HG02798 (cell line): Measurements from ENCODE around the gene ISG15.
"Not testable (repeated sequence)": the region's sequence is repeated elsewhere in the genome, so short reads cannot be mapped to it uniquely, and the experiment has no call there.

Experiments
- ATAC-seq: cut with Tn5 transposase; IDR thresholded peaks from one replicate; pipeline ENCODE4 v1.9.1; 2021; ENCODE audit warnings: mild to moderate bottlenecking; ENCODE audit not compliant: unreplicated experiment, poor library complexity

The ISG15 gene

DNA sequence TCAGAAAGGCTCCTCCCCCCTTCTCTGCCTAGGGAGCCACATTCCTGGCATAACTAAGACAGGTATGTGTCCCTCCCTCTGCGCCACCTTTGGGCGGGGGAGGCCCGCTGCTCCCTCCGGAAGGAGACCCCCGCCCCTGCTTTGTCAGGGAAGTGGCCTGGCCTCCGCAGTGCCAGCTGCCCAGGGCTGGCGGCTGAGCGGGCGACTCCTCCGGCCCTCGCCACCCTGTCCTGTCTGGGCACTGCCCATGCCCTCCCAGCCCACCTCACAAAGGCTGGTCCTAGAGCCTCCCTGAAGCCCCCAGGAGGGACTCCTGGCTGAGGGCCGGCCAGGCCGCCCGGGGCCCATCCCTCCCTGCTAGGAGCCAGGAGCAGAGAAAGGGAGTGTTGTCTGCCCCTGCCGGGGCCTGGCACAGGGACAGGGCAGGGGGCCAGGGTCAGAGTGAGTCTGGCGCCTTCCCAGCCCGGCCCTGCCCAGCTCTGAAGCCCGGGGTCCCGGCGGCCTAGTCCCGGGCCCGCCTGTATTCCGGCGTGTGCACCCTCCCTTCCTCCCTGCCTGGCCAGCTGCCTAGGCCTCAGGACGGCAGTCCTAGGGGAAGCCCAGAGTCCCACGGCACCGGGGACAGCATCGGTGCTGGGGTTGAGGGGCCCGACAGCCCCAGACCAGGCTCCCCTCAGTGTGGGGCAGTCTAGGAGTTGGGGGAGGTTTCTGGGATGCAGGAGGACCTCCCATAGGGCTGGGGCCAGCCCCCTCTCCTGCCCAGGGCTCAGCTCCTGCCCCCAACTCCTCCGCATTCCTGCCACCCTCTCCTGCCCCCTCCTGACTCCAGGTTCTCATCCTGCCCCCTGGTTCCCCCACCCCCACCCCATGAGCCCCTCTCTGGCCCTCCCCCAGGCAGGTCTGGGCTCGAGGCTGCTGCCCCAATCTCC lies 11.7 kb downstream of the ISG15 start:
- ATAC-seq = no peak

DNA sequence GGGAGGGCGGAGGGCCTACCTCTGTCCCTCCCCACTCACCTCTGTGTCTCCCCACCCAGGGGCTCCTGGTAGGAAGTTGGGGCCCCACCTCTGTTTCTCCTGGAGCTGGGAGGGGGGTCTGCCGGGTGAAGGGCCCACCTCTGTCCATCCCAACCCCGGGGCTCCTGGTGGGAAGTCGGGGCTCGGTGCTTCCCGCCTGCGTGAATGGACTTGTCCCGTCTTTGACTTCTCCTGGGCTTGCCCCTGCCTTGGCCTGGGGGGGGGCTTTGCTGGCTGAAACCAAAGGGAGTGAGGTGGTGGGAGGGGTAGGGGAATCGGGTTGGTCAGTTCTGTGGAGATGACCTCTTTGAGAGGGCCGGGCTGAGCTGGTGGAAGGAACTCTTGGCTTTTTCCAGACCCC lies 12.4 kb downstream of the ISG15 start:
- ATAC-seq = no peak

DNA sequence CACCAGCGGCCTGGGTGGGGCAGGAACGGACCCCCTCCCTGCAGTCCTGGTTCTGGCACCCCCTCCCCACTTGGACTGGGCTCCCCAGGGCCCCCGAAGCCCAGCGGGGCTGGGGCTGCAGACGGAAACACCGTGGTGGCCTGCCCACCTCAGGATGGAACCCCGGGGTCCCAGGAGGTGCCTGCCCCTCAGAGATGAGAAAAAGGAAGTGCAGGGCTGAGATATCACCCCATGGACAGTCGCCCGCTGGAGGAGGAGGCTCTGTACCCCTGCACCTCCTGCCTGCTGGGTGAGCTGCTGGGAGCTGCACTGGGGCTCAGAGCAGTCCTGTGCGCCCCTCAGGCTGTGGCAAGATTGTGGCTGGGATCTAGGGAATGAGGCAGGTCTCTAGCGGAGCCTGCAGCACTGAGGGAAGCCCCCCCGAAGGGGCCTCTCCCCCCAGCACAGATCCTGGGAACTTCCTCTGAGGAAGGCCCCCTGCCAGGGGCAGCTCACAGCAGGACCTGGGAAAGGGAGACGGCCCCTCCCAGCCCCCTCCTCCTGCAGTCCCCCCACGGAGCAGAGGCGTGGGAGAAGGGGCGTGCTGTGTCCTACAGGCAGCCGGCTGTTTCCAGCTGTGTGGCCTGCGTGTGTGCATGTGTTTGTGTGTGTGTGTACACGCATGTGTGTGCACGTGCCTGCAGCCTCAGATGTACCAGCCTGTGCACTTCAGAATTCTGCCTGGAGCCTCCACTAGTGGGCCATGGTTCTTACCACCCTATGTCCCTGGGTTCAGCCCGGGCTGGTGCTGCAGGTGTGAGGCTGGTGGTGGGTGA lies 13.5 kb downstream of the ISG15 start:
- ATAC-seq = no peak

DNA sequence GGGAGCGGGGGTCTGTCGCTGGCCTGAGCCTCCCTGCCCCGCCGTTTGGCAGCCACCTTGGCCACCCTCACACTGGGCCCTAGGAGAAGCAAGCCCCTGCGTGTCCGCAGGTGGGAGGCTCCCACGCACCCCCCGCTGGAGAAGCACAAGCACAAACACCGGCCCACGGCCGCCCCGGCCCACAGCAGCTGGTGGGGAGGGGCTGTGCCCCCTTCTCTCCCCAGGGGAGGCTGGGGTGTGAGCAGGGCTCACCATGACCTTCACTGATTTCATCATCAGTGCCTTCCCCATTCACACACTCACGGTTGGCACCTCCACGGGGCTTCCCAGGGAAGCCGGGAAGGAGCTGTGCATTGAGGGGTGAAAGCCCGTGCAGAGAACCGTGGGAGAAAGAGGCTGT lies 14.5 kb downstream of the ISG15 start:
- no peak for ATAC-seq

DNA sequence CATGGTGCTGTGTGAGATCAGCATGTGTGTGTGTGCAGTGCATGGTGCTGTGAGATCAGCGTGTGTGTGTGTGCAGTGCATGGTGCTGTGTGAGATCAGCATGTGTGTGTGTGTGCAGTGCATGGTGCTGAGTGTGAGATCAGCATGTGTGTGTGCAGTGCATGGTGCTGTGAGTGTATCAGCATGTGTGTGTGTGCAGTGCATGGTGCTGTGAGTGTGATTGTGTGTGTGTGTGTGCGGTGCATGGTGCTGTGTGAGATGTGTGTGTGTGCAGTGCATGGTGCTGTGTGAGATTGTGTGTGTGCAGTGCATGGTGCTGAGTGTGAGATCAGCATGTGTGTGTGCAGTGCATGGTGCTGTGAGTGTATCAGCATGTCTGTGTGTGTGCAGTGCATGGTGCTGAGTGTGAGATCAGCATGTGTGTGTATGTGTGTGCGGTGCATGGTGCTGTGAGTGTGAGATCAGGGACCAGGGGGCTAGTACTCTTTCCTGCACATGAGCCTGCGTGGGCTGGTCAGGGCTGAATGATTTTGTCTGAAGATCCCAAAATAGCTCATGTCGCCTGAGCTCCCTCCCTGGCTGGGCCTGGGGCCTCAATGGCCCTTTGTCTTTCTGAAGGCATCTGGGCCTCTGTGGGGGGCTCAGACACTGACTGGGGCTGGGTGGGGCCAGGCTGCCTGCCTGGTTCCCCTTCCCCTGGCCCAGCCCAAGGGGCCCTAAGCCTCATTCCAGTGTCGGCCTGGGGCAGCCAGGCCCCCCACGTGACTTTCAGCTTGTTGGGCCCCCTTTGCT lies 17.8 kb downstream of the ISG15 start:
- ATAC-seq = not testable (repeated sequence)

DNA sequence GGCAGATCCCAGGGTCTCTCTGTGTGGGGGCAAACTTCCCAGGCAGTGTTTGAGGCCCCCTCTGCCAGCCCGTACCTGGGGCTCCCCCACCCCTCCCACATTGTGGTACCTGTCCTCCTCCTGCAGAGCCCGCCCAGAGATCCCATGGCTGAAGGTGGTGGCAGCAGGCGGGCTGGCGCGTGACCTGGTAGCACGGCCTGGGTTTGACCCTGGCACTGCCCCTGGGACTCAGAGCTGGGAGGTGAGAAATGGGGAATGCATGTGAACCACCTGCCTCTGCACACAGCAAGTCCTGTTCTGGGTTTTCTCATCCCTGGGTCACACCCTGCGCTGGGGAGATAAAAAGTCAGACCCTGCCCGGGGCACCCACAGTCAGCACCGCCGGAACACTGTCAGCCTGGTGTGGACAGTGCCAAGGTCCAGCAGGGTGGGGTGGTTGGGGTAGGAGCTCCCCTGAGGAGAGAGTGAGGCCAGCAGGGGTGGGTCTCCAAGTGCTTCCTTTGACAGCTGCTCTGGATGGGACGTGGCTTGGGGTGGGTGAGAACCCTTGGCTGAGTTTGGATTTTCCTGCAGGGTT lies 18.4 kb downstream of the ISG15 start:
- ATAC-seq = no peak

DNA sequence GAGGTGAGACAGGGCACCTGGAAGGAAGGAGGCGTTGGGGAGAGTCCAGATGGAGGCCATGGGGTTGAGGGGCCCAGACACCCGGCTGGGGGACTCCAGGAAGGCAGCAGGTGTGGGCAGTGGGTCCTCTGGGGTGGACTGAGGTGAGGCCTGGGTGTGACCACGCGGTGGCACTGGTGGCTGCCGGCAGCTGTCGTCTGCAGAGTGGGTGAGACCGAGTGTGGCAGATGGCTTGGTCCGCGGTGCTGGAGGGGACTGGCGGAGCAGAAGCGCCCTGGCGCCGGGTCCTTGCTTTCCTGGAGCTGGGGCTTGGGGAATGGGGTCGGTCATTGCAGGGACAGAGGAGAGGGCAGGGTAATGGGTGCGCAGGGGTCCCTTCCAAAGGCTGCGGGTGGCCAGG lies 19.1 kb downstream of the ISG15 start:
- ATAC-seq = no peak

DNA sequence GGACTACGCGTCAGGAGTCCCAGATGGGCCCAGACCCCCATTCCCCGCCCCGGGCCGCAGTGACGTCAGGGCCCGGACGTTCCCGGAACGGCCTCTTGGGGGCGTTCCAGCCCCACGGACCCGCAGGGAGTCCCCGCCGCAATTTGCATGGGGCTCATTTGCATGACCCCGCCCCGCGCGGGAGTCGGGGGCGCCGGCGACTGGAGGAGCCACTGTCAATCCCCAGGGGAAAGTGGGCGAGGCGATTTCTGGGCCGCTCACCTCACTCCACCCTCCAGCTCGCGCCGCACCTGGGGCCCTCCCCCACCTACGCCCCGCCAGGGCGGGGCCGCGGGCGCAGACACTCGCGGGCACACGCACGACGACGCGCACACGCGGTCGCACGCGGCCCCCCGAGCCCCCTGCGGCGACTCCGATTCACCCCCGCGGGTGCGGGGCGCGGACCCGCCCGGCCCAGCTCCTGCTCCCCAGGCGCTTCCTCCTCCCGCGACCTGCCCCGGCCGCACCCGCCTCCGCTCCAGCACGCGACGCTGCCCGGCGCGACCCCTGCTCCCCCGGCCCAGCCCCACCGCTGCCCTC lies 19.8 kb downstream of the ISG15 start:
- ATAC-seq = peak; percentile 91

DNA sequence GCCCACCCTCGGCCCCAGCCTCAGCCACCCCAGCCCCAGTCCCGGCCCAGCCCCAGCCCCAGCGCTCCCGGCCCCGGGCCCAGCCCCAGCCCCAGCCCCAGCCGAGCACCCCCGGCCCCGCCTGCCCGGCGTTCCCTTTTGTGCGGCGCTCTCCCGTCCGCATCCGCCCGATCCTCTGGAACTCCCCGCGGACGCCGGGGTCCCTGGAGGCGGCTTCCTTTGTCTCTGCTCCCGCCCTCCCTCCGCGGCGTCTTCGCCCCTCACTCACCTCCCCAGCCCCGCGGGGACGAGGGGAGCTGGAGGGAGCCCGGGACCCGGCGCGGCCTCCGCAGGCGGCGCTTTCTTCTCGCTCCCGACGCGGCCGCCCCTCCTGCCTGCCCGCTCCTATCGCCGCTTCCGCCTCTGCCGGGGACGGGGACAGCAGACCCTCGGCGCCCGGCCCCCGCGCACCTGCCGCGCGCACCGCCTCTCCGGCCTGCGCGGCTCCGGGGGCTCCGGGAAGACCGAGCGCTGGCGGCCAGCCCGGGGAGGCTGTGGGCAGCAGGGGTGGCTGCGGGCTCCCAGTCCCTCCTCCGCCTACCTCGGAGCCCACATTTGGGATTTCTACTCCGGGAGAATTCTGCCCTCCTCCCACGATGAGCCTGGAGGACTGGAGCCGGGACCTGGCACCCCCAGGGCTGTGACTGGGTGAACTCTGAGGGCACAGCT lies 20.6 kb downstream of the ISG15 start:
- no peak for ATAC-seq

DNA sequence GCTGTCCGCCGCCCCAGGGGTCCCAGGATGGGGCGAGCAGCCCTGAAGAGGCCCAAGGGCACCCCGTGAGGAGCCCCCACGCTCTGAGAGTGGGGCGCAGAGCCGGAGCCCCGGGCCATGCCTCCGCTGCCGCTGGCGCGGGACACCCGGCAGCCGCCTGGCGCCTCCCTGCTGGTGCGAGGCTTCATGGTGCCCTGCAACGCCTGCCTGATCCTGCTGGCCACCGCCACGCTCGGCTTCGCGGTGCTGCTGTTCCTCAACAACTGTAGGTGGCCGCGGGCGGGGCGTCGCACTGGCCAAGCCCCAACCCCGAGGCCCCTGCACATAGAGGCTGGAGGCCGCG lies 21.1 kb downstream of the ISG15 start:
- no peak for ATAC-seq

DNA sequence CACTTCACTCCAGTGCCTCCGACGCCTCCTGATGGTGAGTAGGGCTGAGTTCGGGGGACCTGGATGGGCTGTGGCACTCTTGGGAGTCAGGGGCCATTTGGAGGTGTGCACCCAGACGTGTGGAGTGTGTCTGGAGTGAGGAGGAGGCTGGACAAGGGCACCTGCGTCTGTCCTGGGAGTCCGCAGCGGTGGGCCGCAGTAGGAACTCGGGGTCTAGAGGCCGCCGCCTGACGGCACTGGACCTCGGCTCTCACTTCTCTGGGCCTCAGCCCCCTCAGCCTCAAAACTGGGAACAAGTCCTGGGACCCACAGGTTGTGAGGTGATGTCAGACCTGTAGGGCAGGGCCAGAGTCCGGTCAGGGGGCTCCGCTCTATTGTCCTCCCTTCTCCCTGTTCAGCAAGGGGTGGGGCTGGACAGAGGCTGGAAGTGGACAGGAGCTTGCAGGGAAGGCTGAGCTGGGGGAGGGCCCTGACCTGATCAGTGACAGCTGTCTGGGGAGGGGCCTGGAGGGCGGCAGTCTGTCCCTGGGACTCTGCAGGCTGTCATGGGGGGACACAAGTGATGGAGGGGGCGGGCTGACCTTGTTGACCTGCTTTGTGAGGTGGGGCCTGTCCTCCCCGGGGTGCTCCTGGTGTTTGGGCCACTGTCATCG lies 22.1 kb downstream of the ISG15 start:
- no peak for ATAC-seq

DNA sequence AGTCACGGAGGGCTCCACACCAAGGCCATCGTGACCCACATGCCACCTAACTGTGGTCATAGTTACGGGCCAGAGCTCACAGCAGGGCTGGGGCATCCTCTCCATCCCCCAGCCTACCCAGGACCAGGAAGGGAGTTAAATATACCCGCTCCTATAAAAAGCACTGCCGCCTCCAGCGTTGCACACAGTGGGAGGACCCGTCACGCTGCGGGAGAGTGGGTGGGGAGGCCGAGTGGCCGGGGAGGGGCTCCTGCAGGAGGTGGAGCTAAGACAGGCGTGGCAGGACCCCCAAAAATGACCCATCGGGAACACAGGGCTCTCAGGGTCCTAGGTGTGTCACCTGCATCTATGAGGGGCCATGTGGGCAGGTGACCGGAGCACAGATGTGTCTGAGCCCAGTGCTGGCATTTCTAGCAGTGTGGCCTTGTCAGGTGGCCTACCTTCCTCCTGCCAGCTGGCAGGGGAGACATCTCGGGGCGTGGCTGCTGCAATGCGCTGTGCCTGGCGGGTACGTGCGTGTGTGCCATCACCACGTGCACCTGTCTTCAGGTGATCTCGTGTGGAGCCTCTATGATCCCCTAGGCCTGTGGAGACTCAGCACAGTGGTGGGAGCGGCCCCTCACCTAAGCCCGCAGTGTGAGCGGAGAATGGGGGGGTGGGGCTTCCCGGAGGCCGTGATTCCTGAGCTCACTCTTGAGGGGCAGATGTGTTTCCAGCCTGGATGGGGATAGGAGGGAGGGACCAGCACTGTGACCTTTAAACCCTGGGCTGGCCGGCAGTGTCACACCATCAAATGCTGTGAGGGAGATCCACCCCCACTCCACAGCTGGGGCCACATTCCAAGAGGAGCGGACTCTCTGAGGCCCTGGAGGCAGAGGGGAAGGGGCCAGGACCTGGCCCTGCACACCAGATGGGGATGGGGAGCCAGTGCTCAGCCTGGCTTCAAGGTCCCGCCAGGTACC lies 24.4 kb downstream of the ISG15 start:
- no peak for ATAC-seq

DNA sequence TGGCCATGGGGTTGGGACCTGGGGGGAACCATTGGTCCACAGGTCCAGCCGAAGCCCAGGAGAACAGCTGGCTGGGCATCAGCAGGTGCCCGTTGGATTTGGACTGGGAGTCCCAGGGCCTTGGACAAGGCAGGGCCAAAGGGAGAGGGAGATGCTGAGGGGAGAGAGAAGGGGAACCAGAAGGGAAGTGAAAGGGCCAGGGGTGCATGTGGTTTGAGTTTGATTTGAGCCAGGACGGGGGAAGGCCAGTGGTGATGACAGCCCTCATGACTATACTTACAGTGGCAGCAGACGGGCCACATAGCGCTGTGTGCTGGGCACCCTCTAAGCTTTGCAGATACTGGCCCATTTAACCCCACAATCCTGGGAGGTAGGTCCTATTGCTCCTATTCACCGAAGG lies 25.4 kb downstream of the ISG15 start:
- peak; percentile 28 for ATAC-seq

DNA sequence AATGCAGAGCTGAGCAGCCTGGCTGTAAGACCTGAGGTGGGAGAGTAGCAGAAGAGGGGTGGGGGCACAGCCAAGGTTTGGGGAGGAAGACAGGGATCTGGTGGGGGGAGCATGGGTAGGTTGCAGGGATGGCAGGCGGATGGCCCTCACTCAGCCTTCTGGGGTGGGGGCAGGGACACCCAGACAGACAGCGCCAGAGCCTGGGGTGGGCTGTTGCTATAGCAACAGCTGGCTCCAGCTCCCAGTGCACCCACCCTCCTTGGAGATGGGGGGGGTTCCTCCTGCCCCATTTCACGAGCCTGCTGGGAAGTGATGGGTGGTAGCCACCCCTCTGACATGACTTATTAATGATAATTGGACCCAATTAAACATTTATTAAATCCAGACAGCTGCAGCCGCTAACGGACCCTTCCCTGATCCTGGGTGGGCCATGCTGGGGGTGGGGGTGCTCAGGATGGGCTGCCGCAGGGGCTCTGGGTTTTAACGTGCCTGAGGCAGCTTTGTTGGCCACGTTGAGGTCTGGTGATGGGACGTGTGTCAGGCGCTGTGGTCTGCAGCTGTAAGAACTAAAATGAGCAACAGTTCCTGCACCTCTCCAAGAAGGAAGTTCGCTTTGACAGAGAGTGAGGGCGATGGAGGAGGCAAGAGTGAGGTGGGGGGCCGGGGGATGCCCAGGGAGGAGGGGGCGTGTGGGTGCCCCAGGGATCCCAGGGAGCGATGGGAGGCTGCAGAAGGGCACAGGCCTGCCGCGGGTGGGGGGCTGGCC lies 26.0 kb downstream of the ISG15 start:
- ATAC-seq = no peak

DNA sequence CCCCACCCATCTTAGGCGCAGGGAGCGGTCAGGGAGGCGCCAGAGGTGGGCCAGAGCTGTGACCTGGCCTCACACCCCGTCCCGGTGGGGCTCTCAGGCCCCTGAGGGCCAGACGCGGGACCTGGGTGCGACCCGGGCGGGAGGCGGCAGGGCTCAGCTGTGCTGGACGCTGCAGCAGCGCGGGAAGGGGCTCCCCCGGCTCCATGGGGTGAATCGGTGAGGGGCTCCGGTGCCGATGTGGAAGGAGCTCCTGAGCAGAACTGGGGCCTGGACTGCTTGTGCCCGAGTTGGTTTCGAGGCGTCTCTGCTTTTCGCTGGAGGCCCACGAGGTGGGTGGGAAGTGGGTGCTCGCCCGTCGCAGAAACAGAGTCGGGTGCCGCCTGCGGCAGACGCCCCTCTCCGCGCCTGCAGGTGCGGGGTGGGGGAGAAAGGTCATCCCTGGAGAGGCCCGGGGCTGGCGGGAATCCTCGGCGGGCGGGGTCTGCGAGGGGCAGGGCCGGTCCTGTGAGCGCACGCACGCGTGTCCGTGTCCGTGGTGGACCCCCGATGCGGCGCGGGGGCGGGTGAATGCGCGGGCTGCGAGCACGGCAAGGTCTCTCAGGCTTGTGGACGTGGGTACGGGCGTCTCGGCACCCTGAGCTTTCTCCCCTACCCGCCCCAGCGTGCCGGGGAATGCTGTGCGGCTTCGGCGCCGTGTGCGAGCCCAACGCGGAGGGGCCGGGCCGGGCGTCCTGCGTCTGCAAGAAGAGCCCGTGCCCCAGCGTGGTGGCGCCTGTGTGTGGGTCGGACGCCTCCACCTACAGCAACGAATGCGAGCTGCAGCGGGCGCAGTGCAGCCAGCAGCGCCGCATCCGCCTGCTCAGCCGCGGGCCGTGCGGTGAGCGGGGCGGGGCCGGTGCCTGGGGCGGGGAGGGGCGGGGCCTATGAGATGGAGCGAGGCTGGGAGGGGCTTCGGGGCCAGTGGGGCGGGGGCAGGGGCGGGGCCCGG lies 27.0 kb downstream of the ISG15 start:
- no peak for ATAC-seq

DNA sequence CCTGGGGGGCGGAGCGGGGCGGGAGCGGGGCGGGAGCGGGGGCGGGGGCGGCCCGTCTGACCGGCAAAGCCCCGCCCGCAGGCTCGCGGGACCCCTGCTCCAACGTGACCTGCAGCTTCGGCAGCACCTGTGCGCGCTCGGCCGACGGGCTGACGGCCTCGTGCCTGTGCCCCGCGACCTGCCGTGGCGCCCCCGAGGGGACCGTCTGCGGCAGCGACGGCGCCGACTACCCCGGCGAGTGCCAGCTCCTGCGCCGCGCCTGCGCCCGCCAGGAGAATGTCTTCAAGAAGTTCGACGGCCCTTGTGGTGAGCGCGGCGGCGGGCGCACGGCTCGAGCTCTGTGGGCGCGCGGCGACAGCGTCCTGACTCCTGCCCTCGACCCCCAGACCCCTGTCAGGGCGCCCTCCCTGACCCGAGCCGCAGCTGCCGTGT lies 27.8 kb downstream of the ISG15 start:
- ATAC-seq = no peak
